GM19372 (cell line): ENCODE data around the gene KPNA2.

Experiments
- ATAC-seq: cut with Tn5 transposase; IDR thresholded peaks from one replicate; pipeline ENCODE4 v1.9.1; 2021; ENCODE audit warnings: mild to moderate bottlenecking, low read depth, moderate library complexity; ENCODE audit not compliant: unreplicated experiment

Gene KPNA2

GRCh38 chr17:68095205-68095811, 59.8 kb downstream of the KPNA2 start:
- no peak for ATAC-seq

GRCh38 chr17:68096111-68096510, 60.6 kb downstream of the KPNA2 start:
- ATAC-seq = no peak
